ENCODE measurements around the gene TM4SF18. TPM values are rescaled to one million over a fixed set of nuclear protein-coding genes. Genes with fewer than 3 reads are reported as not detected.

The TM4SF18 gene
- total RNA-seq, 3 donors from 2014 or later (not counting 1 experiment from before 2014, with no cell fraction given): not detected

DNA sequence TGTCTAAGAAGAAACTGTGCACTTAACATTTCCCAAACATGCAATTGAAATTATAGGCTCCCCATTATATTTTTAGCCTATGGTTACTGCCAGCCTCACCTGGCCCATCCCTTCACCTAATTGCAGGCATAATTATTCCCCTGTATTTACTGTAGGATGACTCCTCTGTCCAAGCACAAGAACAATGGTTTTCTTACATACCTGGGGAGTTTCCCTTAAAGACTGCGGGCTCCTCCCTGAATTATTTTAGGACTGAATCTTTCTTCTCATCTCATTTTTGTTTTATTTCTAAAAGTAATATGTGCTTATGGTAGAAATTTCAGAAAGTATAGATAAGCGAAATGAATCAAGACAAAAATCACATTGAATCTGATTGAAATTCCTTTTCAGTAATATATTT is 32.6 kb upstream of the TM4SF18 start:
- no CpG with 5 or more reads among the region's 2 CpGs for WGBS (ENCODE audit: insufficient coverage)
- intact Hi-C loops (cut with micrococcal nuclease): no loop called here
- Histone ChIP-seq H3K4me1 (ENCODE audit: control insufficient read depth, insufficient read depth, low read length) (no peaks in the 10 kb centered on the region), H3K4me3 (ENCODE audit: low read length) (no peak overlapping the region), H3K9me3 (ENCODE audit: control insufficient read depth, insufficient read depth, low read length) (no peaks in the 10 kb centered on the region), H3K27me3 (ENCODE audit: control insufficient read depth, insufficient read depth, low read length) (no peaks in the 10 kb centered on the region), H3K27ac (ENCODE audit: low read length) (no peak overlapping the region), H3K36me3 (ENCODE audit: control insufficient read depth, insufficient read depth, low read length) (no peaks in the 10 kb centered on the region)
- Mint-ChIP-seq H3K27me3 (ENCODE audit: low read depth in 2 of 2) (peaks cover 3 to 6% of the 10 kb centered on the region in 2 donors), H3K9me3 (no peaks in the 10 kb centered on the region), H3K4me1 (no peaks in the 10 kb centered on the region), H3K36me3 (no peaks in the 10 kb centered on the region), H3K27ac (no peak overlapping the region), H3K4me3 (no peak overlapping the region)
- ATAC-seq (no peak), DNase-seq (no peak)
- TF ChIP-seq, protein P1, sequence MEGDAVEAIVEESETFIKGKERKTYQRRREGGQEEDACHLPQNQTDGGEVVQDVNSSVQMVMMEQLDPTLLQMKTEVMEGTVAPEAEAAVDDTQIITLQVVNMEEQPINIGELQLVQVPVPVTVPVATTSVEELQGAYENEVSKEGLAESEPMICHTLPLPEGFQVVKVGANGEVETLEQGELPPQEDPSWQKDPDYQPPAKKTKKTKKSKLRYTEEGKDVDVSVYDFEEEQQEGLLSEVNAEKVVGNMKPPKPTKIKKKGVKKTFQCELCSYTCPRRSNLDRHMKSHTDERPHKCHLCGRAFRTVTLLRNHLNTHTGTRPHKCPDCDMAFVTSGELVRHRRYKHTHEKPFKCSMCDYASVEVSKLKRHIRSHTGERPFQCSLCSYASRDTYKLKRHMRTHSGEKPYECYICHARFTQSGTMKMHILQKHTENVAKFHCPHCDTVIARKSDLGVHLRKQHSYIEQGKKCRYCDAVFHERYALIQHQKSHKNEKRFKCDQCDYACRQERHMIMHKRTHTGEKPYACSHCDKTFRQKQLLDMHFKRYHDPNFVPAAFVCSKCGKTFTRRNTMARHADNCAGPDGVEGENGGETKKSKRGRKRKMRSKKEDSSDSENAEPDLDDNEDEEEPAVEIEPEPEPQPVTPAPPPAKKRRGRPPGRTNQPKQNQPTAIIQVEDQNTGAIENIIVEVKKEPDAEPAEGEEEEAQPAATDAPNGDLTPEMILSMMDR (IDR thresholded peaks at IDR 0.05): no peak

DNA sequence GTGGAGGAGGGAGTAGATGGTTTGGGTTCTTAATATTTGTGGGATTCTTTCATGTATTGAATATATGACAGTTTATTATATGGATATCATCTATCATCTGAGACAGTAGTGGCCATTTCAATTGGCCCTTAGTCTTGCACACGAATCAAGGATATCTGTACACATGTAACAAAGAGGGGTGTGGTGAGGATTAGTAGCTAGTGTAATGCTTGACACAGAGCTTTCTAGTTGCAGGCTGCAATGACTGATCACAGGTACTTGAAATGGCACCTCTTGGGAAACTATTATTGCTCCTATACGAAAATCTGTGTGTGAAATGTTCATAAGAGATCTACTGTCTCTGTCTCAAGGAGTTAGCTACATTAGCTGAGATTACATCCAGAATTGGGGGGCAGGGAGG is 31.2 kb upstream of the TM4SF18 start:
- H3K36me3 Mint-ChIP-seq: no peaks in the 10 kb centered on the region
- H3K4me3 Mint-ChIP-seq: no peak overlapping the region
- DNase-seq: no peak
- no peaks in the 10 kb centered on the region for H3K9me3 Mint-ChIP-seq
- Histone ChIP-seq H3K27ac (ENCODE audit: low read length) (no peak overlapping the region), H3K4me3 (ENCODE audit: low read length) (no peak overlapping the region), H3K4me1 (ENCODE audit: control insufficient read depth, insufficient read depth, low read length) (no peaks in the 10 kb centered on the region), H3K36me3 (ENCODE audit: control insufficient read depth, insufficient read depth, low read length) (no peaks in the 10 kb centered on the region), H3K9me3 (ENCODE audit: control insufficient read depth, insufficient read depth, low read length) (no peaks in the 10 kb centered on the region), H3K27me3 (ENCODE audit: control insufficient read depth, insufficient read depth, low read length) (no peaks in the 10 kb centered on the region)
- no peaks in the 10 kb centered on the region for H3K4me1 Mint-ChIP-seq
- TF ChIP-seq, protein P1 (IDR thresholded peaks at IDR 0.05): no peak
- 90% methylated on average over 2 of the region's 2 CpGs for WGBS (ENCODE audit: insufficient coverage)
- ATAC-seq: no peak
- no peak overlapping the region for H3K27ac Mint-ChIP-seq
- H3K27me3 Mint-ChIP-seq (ENCODE audit: low read depth in 2 of 2): peaks cover 3 to 6% of the 10 kb centered on the region in 2 donors
- intact Hi-C loops (cut with micrococcal nuclease): no loop called here

DNA sequence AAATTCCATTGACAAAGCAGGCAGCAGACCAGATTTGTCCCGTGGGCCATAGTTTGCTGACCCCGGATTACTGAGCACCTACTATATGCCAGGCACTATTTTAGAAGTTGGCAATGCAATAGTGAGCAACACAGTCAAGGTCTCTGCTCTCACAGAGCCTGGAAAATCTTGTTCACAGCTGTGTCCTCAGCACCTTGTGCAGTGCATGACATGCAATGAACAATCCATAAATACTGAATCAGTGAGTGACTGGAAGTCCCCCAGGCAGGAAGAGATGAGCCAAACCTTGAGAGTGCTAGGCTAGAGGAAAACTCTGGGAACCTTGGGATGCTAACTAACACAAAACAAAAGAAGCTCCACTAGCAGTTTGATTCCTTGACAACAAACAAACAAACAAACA is 29.6 kb upstream of the TM4SF18 start:
- Mint-ChIP-seq H3K27ac (no peak overlapping the region), H3K27me3 (ENCODE audit: low read depth in 2 of 2) (peaks cover 6 to 11% of the 10 kb centered on the region in 2 donors), H3K4me3 (no peak overlapping the region), H3K9me3 (no peaks in the 10 kb centered on the region), H3K36me3 (no peaks in the 10 kb centered on the region), H3K4me1 (no peaks in the 10 kb centered on the region)
- Histone ChIP-seq H3K4me3 (ENCODE audit: low read length) (no peak overlapping the region), H3K4me1 (ENCODE audit: control insufficient read depth, insufficient read depth, low read length) (no peaks in the 10 kb centered on the region), H3K27ac (ENCODE audit: low read length) (no peak overlapping the region), H3K9me3 (ENCODE audit: control insufficient read depth, insufficient read depth, low read length) (no peaks in the 10 kb centered on the region), H3K27me3 (ENCODE audit: control insufficient read depth, insufficient read depth, low read length) (no peaks in the 10 kb centered on the region), H3K36me3 (ENCODE audit: control insufficient read depth, insufficient read depth, low read length) (no peaks in the 10 kb centered on the region)
- 91% methylated on average over 2 of the region's 2 CpGs for WGBS (ENCODE audit: insufficient coverage)
- TF ChIP-seq, protein P1 (IDR thresholded peaks at IDR 0.05): no peak
- intact Hi-C loops (cut with micrococcal nuclease): no loop called here
- DNase-seq (no peak), ATAC-seq (no peak)

DNA sequence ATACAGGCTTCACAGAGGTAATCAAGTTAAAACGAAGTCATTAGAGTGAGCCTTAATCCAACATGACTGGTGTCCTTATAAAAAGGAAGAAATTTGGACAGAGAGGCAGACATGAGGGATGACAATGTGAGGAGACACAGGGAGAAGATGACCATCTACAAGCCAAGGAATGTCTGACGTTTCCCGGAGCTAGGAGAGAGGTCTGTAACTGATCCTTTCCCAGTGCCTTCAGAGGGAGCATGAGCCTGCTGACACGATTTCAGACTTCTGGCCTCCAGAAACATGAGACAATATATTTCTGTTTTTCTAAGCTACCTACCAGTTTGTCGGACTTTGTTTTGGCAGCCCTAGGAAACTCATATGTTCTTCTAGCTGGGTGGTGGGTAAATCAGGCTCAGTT is 28.9 kb upstream of the TM4SF18 start:
- no peaks in the 10 kb centered on the region for H3K9me3 Mint-ChIP-seq

More for the DNA sequence above, 28.9 kb upstream of the TM4SF18 start:
- Histone ChIP-seq H3K27ac (ENCODE audit: low read length) (no peak overlapping the region), H3K4me3 (ENCODE audit: low read length) (no peak overlapping the region), H3K27me3 (ENCODE audit: control insufficient read depth, insufficient read depth, low read length) (no peaks in the 10 kb centered on the region), H3K9me3 (ENCODE audit: control insufficient read depth, insufficient read depth, low read length) (no peaks in the 10 kb centered on the region), H3K4me1 (ENCODE audit: control insufficient read depth, insufficient read depth, low read length) (no peaks in the 10 kb centered on the region), H3K36me3 (ENCODE audit: control insufficient read depth, insufficient read depth, low read length) (no peaks in the 10 kb centered on the region)
- 82% methylated on average over 4 of the region's 5 CpGs for WGBS (ENCODE audit: insufficient coverage)
- no peak for ATAC-seq
- Mint-ChIP-seq H3K36me3 (no peaks in the 10 kb centered on the region), H3K27ac (no peak overlapping the region), H3K4me3 (no peak overlapping the region), H3K27me3 (ENCODE audit: low read depth in 2 of 2) (peaks cover 6 to 11% of the 10 kb centered on the region in 2 donors), H3K4me1 (no peaks in the 10 kb centered on the region)
- intact Hi-C loops (cut with micrococcal nuclease): no loop called here
- TF ChIP-seq, protein P1 (IDR thresholded peaks at IDR 0.05): no peak
- DNase-seq: no peak

All from natural killer cell (primary cell).